Right lobe of liver (tissue), 6 donors: ENCODE data around the gene MTMR6. TPM values are rescaled to one million over a fixed set of nuclear protein-coding genes. Genes with fewer than 3 reads are reported as not detected.

Experiments
- ATAC-seq, 4 donors: fragments of 200-7000 bp; cut with Tn5 transposase; one replicate each; pipeline ENCODE4 v1.9.1; 2020; ENCODE audit warnings: mild to moderate bottlenecking in 4 of 4, moderate library complexity in 4 of 4
- DNase-seq, 3 donors: peaks; one replicate each; pipeline ENCODE4 v3.0.0-alpha.2; 2020
- H3K27ac ChIP-seq, 3 donors: fragments of 200-600 bp; one replicate each; pipeline ENCODE4 v1.8.0; 2022
- H3K27me3 ChIP-seq, 2 donors: fragments of 200-600 bp; one replicate each; pipeline ENCODE4 v1.8.0; 2022
- H3K36me3 ChIP-seq, 4 donors: fragments of 200-600 bp; sonication (generic) in 1 of 4; one replicate each; pipeline versions ENCODE4 v1.5.1 to v1.8.0; 2017 to 2022; ENCODE audit warnings: control low read depth in 1 of 4
- H3K4me1 ChIP-seq, 4 donors: fragments of 200-600 bp; sonication (generic) in 1 of 4; one replicate each; pipeline versions ENCODE4 v1.5.1 to v1.8.0; 2017 to 2022; ENCODE audit warnings: control low read depth in 1 of 4
- H3K4me3 ChIP-seq, 3 donors: fragments of 200-600 bp; one replicate each; pipeline ENCODE4 v1.8.0; 2022
- H3K9me3 ChIP-seq, 4 donors: fragments of 200-600 bp; sonication (generic) in 1 of 4; one replicate each; pipeline versions ENCODE4 v1.5.1 to v1.8.0; 2017 to 2022; ENCODE audit warnings: control low read depth in 1 of 4
- POLR2A ChIP-seq: fragments of 450-650 bp; IDR thresholded peaks from one replicate; pipeline ENCODE4 v1.6.1; 2017; ENCODE audit warnings: antibody characterized with exemption, mild to moderate bottlenecking
- WGBS: methylation state at CpG from one replicate; pipeline ENCODE4 v1.1.6; 2018; ENCODE audit warnings: low coverage, low lambda C conversion rate; ENCODE audit not compliant: insufficient coverage; ENCODE audit errors: missing lambda C conversion rate; 5-methylcytosine and 5-hydroxymethylcytosine counted together
- intact Hi-C, 2 donors: fragments of 100-400 bp; cut with DNase I; formaldehyde crosslinking; loops; one replicate each; pipeline versions ENCODE4 v1.11.2 to v1.14.1; 2022
- total RNA-seq, 6 experiments: library from RNA; depleted of rRNA in 2 of 6; stranded (reverse); fragments of >200 nt in 2 of 6; fragmentation: NEBNext Ultra II Directional in 3 of 6; extraction: Animal tissue kit (Norgen Biotek cat#: 25700) in 3 of 6; gene quantifications; one replicate each; pipeline versions ENCODE4 v1.1.0 to v1.2.4, GENCODE V29; 2016 to 2023
- TF ChIP-seq, protein P1 (sequence below), 4 donors: fragments of 200-600 bp in 3 of 4; fragments of 450-650 bp in 1 of 4; IDR thresholded peaks; one replicate each; pipeline versions ENCODE4 v1.5.1 to v1.8.0; 2016 to 2022; ENCODE audit warnings: antibody characterized with exemption in 4 of 4, mild to moderate bottlenecking in 2 of 4
- donor health status: DM: no; HTN: yes; CAD: no.
- donor health status: DM: no; HTN: no; CAD: no.
- donor health status: DM: no; HTN: no; CAD: no.
- donor health status: DM: no; HTN: yes; CAD: no.
- donor health status: DM: no; HTN: yes; CAD: no.

MTMR6 gene
- total RNA-seq, 6 experiments from 2014 or later: 5.1 to 13.4 (median 7.4) TPM

DNA sequence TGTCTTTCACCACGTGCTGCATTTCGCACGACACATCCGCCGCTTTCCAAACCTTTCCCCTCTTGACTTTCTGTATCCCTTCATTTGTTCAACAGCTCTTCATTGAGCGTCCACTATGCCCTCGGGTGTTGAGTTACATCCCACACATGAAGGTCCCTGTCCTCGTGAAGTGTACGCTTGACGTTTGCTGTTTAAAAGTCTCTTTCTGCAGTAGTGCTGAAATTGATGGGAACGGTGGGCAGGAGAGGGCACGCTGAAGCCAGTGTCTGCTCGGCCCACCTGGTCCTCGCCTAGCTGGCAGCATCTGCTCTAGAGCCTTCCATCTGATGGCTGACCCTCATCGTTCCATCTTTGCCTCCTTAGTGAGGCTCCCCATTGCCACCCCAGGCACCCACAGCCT, 59.6 kb downstream of the MTMR6 start:
- ATAC-seq: no peak
- Histone ChIP-seq H3K4me3 (no peak overlapping the region), H3K4me1 (no peaks in the 10 kb centered on the region), H3K27ac (no peak overlapping the region), H3K36me3 (no peaks in the 10 kb centered on the region), H3K27me3 (no peaks in the 10 kb centered on the region), H3K9me3 (no peaks in the 10 kb centered on the region)
- TF ChIP-seq, protein P1, sequence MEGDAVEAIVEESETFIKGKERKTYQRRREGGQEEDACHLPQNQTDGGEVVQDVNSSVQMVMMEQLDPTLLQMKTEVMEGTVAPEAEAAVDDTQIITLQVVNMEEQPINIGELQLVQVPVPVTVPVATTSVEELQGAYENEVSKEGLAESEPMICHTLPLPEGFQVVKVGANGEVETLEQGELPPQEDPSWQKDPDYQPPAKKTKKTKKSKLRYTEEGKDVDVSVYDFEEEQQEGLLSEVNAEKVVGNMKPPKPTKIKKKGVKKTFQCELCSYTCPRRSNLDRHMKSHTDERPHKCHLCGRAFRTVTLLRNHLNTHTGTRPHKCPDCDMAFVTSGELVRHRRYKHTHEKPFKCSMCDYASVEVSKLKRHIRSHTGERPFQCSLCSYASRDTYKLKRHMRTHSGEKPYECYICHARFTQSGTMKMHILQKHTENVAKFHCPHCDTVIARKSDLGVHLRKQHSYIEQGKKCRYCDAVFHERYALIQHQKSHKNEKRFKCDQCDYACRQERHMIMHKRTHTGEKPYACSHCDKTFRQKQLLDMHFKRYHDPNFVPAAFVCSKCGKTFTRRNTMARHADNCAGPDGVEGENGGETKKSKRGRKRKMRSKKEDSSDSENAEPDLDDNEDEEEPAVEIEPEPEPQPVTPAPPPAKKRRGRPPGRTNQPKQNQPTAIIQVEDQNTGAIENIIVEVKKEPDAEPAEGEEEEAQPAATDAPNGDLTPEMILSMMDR (IDR thresholded peaks at IDR 0.05): no peak
- no peak for TF ChIP-seq POLR2A
- intact Hi-C loops: no loop called here
- DNase-seq: no peak
- WGBS: 73% methylated on average over 13 of the region's 15 CpGs

DNA sequence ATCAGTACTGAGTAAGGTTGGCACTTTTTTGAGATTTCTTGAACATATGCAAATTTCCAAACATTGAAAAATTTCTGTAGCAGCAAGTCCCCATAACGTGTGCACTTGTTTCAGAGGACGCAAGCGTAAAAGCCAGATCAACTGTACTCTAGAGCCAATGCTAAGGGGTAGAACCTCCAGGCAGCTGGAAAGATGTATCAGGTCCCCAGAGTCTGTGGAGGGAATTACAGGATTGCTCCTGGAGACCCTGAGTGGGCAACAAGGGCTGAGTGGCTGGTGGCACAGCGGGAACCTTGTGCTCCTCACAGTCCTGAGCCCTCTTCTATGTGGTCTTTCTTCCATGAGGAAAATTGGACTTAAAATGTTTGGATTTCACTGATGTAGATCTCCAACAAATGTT, 61.3 kb downstream of the MTMR6 start:
- Histone ChIP-seq H3K36me3 (no peaks in the 10 kb centered on the region), H3K9me3 (no peaks in the 10 kb centered on the region), H3K4me1 (no peaks in the 10 kb centered on the region), H3K4me3 (no peak overlapping the region), H3K27ac (no peak overlapping the region), H3K27me3 (no peaks in the 10 kb centered on the region)
- 85% methylated on average over 4 of the region's 4 CpGs for WGBS
- ATAC-seq: peak in 1 of 4 donors; percentile 32
- TF ChIP-seq, protein P1 (IDR thresholded peaks at IDR 0.05): no peak
- no peak for TF ChIP-seq POLR2A
- DNase-seq: no peak
- intact Hi-C loops: no loop called here

DNA sequence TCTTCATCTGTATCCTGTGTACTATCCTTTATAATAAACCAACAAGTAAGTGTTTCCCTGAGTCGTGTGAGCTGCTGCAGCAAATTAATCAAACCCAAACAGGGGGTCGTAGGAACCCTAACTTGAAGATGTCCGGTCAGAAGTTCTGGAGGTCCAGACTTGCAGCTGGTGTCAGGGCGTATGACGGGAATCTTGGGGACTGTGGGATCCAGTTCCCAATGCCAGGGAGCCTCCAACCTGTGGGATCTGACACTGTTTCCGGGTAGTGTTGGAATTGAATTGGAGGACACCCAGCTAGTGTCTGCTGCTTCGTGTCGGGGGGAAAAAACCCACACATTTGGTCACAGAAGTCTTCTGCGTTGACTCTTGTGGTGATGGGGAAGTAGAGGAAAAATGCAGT, 63.1 kb downstream of the MTMR6 start:
- H3K9me3 ChIP-seq: no peaks in the 10 kb centered on the region
- no peak overlapping the region for H3K27ac ChIP-seq
- H3K4me3 ChIP-seq: no peak overlapping the region
- ATAC-seq: no peak
- DNase-seq: no peak
- H3K36me3 ChIP-seq: no peaks in the 10 kb centered on the region
- TF ChIP-seq, protein P1 (IDR thresholded peaks at IDR 0.05): no peak
- no peak for TF ChIP-seq POLR2A
- intact Hi-C loops: no loop called here
- H3K4me1 ChIP-seq: no peaks in the 10 kb centered on the region
- no peaks in the 10 kb centered on the region for H3K27me3 ChIP-seq
- 65% methylated on average over 7 of the region's 9 CpGs for WGBS

DNA sequence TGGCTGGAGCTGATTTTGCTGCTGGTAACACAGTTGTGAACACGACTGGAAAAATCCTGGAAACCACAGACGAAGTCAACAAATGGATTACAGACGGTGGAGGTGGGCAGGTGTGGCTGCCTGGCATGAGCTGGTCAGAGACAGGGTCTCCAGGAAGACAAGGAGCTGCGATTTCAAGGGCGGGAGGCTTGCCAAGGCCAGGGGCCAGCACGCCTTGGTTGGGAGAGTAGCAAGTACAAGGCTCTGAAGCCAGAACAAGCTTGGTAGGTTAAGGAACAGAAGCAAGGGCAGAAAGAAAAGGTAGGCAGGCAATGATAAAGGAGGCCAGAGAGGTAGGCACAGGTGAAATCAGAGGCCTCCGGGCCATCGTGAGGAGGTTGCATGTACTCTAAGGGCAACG, 64.5 kb downstream of the MTMR6 start:
- ATAC-seq: no peak
- intact Hi-C loops: no loop called here
- no peak overlapping the region for H3K4me3 ChIP-seq

More for the DNA sequence above, 64.5 kb downstream of the MTMR6 start:
- Histone ChIP-seq H3K27ac (no peak overlapping the region), H3K36me3 (no peaks in the 10 kb centered on the region), H3K4me1 (no peaks in the 10 kb centered on the region), H3K27me3 (no peaks in the 10 kb centered on the region), H3K9me3 (no peaks in the 10 kb centered on the region)
- TF ChIP-seq POLR2A: no peak
- TF ChIP-seq, protein P1 (IDR thresholded peaks at IDR 0.05): no peak
- DNase-seq: no peak
- WGBS: 67% methylated on average over 9 of the region's 9 CpGs
